PC-9 (cell line): ENCODE measurements around the gene LBH. TPM values are rescaled to one million over a fixed set of nuclear protein-coding genes. Genes with fewer than 3 reads are reported as not detected.

Experiments used
- BruUV-seq: library from RNA; stranded (reverse); fragments of 400-500 nt; replicated peaks from 2 replicates; lab custom pipeline; 2021; lab: Mats Ljungman, UMichigan
- CTCF ChIA-PET: fragments of 300-600 bp; sonication (Branson Sonifier 250); formaldehyde crosslinking; loops from one replicate; lab custom pipeline; 2022; ENCODE audit warnings: antibody characterized with exemption; lab: Charles Lee
- POLR2A ChIA-PET: fragments of 300-600 bp; sonication (Branson Sonifier 250); formaldehyde crosslinking; loops from one replicate; lab custom pipeline; 2022; ENCODE audit warnings: antibody characterized with exemption; ENCODE audit not compliant: unreplicated experiment; lab: Charles Lee
- DNase-seq, 2 experiments: peaks; one replicate each; pipeline versions ENCODE4 v3.0.0 to v3.0.0-alpha.2; 2015 to 2022; ENCODE audit warnings: mixed read lengths in 1 of 2
- H2AFZ ChIP-seq: fragments of 200-600 bp; sonication (generic); 2 replicates; pipeline ENCODE4 v1.8.1; 2017; ENCODE audit warnings: antibody characterized with exemption
- H3F3A ChIP-seq: fragments of 200-600 bp; sonication (generic); 2 replicates; pipeline ENCODE4 v1.8.1; 2017; ENCODE audit warnings: antibody characterized with exemption, mild to moderate bottlenecking, low read depth; ENCODE audit not compliant: insufficient read depth
- H3K27ac ChIP-seq: fragments of 200-600 bp; sonication (generic); 2 replicates; pipeline ENCODE4 v1.6.1; 2016; ENCODE audit warnings: mixed run types
- H3K27me3 ChIP-seq: fragments of 200-600 bp; sonication (generic); 2 replicates; pipeline ENCODE4 v1.6.1; 2016; ENCODE audit warnings: low read depth, mixed run types; ENCODE audit not compliant: insufficient read depth
- H3K36me3 ChIP-seq: fragments of 200-600 bp; sonication (generic); 2 replicates; pipeline ENCODE4 v1.6.1; 2016; ENCODE audit warnings: low read depth, mixed run types
- H3K4me1 ChIP-seq: fragments of 200-600 bp; sonication (generic); replicated peaks from 2 replicates; pipeline ENCODE4 v1.6.1; 2016; ENCODE audit warnings: mixed run types; ENCODE audit not compliant: insufficient read depth
- H3K4me2 ChIP-seq: fragments of 200-600 bp; sonication (generic); 2 replicates; pipeline ENCODE4 v1.6.1; 2017; ENCODE audit warnings: mixed run types
- H3K4me3 ChIP-seq: fragments of 200-600 bp; sonication (generic); 2 replicates; pipeline ENCODE4 v1.6.1; 2016; ENCODE audit warnings: mixed run types
- H3K79me2 ChIP-seq: fragments of 200-600 bp; sonication (generic); 2 replicates; pipeline ENCODE4 v1.6.1; 2017; ENCODE audit warnings: low read depth, mixed run types
- H3K9me2 ChIP-seq: fragments of 200-600 bp; sonication (generic); 2 replicates; pipeline ENCODE4 v1.8.1; 2017; ENCODE audit warnings: mild to moderate bottlenecking; ENCODE audit not compliant: insufficient read depth
- H3K9me3 ChIP-seq: fragments of 200-600 bp; sonication (generic); 2 replicates; pipeline ENCODE4 v1.8.1; 2016; ENCODE audit warnings: low read depth; ENCODE audit not compliant: insufficient read depth
- H4K20me1 ChIP-seq: fragments of 200-600 bp; sonication (generic); 2 replicates; pipeline ENCODE4 v1.8.1; 2017; ENCODE audit not compliant: insufficient read depth
- EZH2 ChIP-seq: fragments of 200-600 bp; sonication (generic); IDR thresholded peaks from 2 replicates; pipeline ENCODE4 v1.8.0; 2017; ENCODE audit warnings: antibody characterized with exemption, low read depth
- intact Hi-C: fragments of 100-400 bp; cut with micrococcal nuclease; formaldehyde crosslinking; loops from one replicate; pipeline ENCODE4 v1.10.0; 2022; ENCODE audit not compliant: unreplicated experiment
- total RNA-seq: library from RNA; stranded (reverse); gene quantifications from 2 replicates; pipeline ENCODE4 v1.2.3, GENCODE V29; 2021
- TF ChIP-seq, protein P1 (sequence below): fragments of 200-600 bp; sonication (generic); conservative IDR thresholded peaks from 2 replicates; pipeline ENCODE4 v1.6.1; 2017; ENCODE audit warnings: mixed run types, antibody characterized with exemption, mild to moderate bottlenecking, moderate library complexity

LBH gene
- total RNA-seq, 1 experiment from 2014 or later: 30.6 TPM

GRCh38 chr2:30194421-30194820 lies 36.9 kb upstream of the LBH start:
- no peak overlapping the region for H3K4me3 ChIP-seq
- peaks cover 13% of the 10 kb centered on the region; the same call in 1 of the 2 replicates for H3K27me3 ChIP-seq
- H2AFZ ChIP-seq: no peak overlapping the region
- DNase-seq: no peak
- H4K20me1 ChIP-seq: no peaks in the 10 kb centered on the region
- CTCF ChIA-PET: no interaction called here
- POLR2A ChIA-PET: no interaction called here
- no peak overlapping the region for H3K4me2 ChIP-seq
- no peaks in the 10 kb centered on the region for H3K36me3 ChIP-seq
- H3K27ac ChIP-seq: no peak overlapping the region
- TF ChIP-seq, protein P1, sequence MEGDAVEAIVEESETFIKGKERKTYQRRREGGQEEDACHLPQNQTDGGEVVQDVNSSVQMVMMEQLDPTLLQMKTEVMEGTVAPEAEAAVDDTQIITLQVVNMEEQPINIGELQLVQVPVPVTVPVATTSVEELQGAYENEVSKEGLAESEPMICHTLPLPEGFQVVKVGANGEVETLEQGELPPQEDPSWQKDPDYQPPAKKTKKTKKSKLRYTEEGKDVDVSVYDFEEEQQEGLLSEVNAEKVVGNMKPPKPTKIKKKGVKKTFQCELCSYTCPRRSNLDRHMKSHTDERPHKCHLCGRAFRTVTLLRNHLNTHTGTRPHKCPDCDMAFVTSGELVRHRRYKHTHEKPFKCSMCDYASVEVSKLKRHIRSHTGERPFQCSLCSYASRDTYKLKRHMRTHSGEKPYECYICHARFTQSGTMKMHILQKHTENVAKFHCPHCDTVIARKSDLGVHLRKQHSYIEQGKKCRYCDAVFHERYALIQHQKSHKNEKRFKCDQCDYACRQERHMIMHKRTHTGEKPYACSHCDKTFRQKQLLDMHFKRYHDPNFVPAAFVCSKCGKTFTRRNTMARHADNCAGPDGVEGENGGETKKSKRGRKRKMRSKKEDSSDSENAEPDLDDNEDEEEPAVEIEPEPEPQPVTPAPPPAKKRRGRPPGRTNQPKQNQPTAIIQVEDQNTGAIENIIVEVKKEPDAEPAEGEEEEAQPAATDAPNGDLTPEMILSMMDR: no peak
- no peak for TF ChIP-seq EZH2
- no peaks in the 10 kb centered on the region for H3K9me2 ChIP-seq
- H3K9me3 ChIP-seq: no peaks in the 10 kb centered on the region
- no peaks in the 10 kb centered on the region for H3K79me2 ChIP-seq
- no peaks in the 10 kb centered on the region for H3K4me1 ChIP-seq
- no peaks in the 10 kb centered on the region for H3F3A ChIP-seq
- BruUV-seq: no TSS peak
- intact Hi-C loops: no loop called here

GRCh38 chr2:30195016-30195415 lies 36.3 kb upstream of the LBH start:
- no peak for TF ChIP-seq EZH2
- TF ChIP-seq, protein P1: no peak
- no peak overlapping the region for H3K4me3 ChIP-seq
- no peak overlapping the region for H3K4me2 ChIP-seq
- H3K9me2 ChIP-seq: no peaks in the 10 kb centered on the region
- no peak overlapping the region for H2AFZ ChIP-seq
- intact Hi-C loops: no loop called here
- ChIA-PET CTCF (no interaction called here), POLR2A (no interaction called here)
- peaks cover 13% of the 10 kb centered on the region; the same call in 1 of the 2 replicates for H3K27me3 ChIP-seq
- H3F3A ChIP-seq: no peaks in the 10 kb centered on the region
- H3K27ac ChIP-seq: no peak overlapping the region
- H3K36me3 ChIP-seq: no peaks in the 10 kb centered on the region
- no peaks in the 10 kb centered on the region for H4K20me1 ChIP-seq
- no TSS peak for BruUV-seq
- H3K9me3 ChIP-seq: no peaks in the 10 kb centered on the region
- no peaks in the 10 kb centered on the region for H3K79me2 ChIP-seq
- DNase-seq: no peak
- no peaks in the 10 kb centered on the region for H3K4me1 ChIP-seq

DNA sequence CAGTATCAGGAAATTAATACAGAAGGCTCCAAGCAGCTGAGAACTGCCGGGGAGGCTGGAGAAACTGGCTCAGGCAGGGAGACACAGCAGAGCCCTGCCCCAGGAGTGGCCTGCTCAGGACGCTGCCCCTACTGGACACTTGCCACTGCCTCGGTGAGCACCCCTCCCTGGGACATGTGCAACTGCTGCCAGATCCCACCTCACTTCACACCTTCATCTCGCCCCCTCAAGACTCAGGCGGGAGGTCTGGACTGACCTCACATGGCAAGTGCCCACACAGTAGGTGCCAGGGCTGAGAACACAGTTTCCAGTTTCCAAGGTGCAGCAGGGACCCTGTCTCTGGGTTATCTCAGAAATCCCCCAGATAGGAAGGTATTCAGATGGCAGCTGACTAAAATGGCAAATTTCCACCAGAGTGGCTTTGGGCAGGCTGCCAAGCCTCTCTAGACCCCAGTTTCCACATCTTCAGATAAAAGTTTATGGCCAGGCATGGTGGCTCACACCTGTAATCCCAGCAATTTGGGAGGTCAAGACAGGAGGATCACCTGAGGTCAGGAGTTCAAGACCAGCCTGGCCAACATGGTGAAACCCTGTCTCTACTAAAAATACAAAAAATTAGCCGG lies 33.7 kb upstream of the LBH start:
- no peak overlapping the region for H3K27ac ChIP-seq
- no peaks in the 10 kb centered on the region for H3K79me2 ChIP-seq
- H3F3A ChIP-seq: no peaks in the 10 kb centered on the region
- CTCF ChIA-PET: no interaction called here
- H3K4me3 ChIP-seq: no peak overlapping the region
- no peak overlapping the region for H2AFZ ChIP-seq
- H3K36me3 ChIP-seq: no peaks in the 10 kb centered on the region
- no TSS peak for BruUV-seq
- H4K20me1 ChIP-seq: no peaks in the 10 kb centered on the region
- H3K9me3 ChIP-seq: no peaks in the 10 kb centered on the region
- H3K4me1 ChIP-seq: no peaks in the 10 kb centered on the region
- no peak for DNase-seq
- no peak overlapping the region for H3K4me2 ChIP-seq
- H3K27me3 ChIP-seq: peaks cover 6% of the 10 kb centered on the region; the same call in 1 of the 2 replicates
- no peaks in the 10 kb centered on the region for H3K9me2 ChIP-seq
- intact Hi-C loops: no loop called here
- POLR2A ChIA-PET: no interaction called here
- TF ChIP-seq, protein P1: no peak
- no peak for TF ChIP-seq EZH2
